Measurements from ENCODE around the gene TRAF7.

DNA sequence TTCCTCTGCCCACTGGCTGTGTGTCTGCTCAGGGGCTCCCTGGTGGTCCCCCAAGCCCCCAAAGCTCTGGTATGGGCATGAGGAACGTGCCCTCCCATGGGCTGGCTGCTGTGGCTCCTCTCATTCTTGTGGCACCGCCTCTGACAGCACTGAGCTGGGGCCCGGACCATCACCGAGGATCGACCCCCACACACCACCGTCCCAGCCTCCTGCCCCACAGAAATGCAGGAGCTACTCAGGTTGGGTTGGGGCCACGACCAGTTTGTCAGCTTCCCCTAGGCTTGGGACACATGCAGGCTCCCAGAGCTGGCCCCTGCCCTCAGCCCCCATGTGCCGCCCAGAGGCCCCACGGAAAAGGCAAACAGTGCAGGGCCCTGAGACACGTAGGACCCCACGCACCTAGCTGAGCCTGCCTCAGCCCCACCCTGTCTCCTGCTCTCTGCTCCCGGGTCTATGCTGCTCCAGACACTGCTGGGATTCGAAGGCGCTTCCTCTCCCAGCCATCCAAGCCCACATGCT is 44.1 kb downstream of the TRAF7 start:
- TF ChIP-seq CTCF (conservative IDR thresholded peaks at IDR 0.05), result no peak
- no peak for TF ChIP-seq EZH2 (IDR thresholded peaks at IDR 0.05; ENCODE audit: low read depth)

Data from PC-9 (cell line).